Amniotic stem cell (primary cell): ENCODE measurements around the gene GOLGA6L24.
"Not testable (repeated sequence)": the region's sequence is repeated elsewhere in the genome, so short reads cannot be mapped to it uniquely, and the experiment has no call there.

Source experiments
- DNase-seq: peaks from one replicate; lab custom pipeline; 2025; lab: John Stamatoyannopoulos, UW

Gene GOLGA6L24

DNA sequence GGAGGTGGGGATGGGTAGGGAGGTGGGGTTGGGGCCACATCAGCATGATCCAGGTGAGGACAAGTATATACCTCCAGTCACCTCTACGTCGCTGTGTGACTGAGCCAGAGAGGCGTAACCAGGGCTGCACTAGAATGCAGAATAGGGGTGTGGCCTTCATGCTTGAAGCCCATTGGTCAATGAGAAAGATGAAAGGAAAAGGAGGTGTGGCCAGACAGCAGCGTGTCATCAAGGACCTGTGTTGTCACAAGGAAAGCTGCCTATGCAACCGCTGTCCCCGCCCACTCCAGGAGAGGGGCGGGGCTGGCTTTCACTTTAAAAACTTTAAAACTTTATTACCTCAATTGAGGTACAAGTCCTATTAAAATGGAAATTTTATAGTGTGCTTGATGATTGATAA lies at the start of gene GOLGA6L24:
GOLGA6L24 (minus strand) TSS at position 101 of the 400 bp plus-strand sequence; CDS start at position 40, 61 bp downstream.
- not testable (repeated sequence) for DNase-seq

GRCh38 chr15:28402774-28403435 lies 45.0 kb upstream of the GOLGA6L24 start:
- not testable (repeated sequence) for DNase-seq

DNA sequence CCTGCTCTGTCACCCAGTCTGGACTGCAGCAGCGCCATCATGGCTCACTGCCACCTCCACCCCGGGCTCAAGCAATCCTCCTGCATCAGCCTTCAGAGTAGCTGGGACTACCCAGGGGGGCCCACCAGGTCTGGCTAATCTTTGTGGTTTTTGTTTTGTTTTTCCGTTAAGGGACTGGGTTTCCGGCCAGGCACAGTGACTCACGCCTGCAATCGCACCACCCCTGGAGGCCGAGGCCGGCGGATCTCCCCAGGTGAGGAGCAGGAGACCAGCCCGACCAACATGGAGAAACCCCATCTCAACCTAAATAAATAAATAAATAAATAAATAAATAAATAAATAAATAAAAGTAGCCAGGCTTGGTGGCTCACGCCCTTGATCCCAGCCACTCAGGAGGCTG lies 38.1 kb upstream of the GOLGA6L24 start:
- DNase-seq = not testable (repeated sequence)

GRCh38 chr15:28380053-28380452 lies 22.2 kb upstream of the GOLGA6L24 start:
- not testable (repeated sequence) for DNase-seq

DNA sequence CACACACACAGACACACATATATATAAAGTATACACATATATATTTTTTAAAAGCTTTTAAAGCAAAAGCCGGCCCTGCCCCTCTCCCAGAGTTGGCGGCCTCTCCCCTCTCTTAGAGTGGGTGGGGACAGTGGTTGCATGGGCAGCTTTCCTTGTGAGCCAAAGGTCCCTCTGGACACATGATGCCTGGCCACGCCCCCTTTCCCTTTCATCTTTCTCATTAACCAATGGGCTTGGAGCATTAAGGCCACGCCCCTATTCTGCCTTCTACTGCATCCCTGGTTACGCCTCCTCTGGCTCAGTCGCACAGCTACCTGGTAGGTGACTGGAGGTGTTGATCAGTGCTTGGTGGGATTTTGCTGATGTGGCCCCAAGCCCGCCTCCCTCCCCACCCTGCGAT lies 20.5 kb upstream of the GOLGA6L24 start, which contains the start of gene GOLGA8F:
GOLGA8F (plus strand) TSS at position 301 of the 400 bp plus-strand sequence; CDS start at position 399, 98 bp downstream.
- DNase-seq = not testable (repeated sequence)

GRCh38 chr15:28365502-28365901 lies 7.6 kb upstream of the GOLGA6L24 start:
- DNase-seq = not testable (repeated sequence)

DNA sequence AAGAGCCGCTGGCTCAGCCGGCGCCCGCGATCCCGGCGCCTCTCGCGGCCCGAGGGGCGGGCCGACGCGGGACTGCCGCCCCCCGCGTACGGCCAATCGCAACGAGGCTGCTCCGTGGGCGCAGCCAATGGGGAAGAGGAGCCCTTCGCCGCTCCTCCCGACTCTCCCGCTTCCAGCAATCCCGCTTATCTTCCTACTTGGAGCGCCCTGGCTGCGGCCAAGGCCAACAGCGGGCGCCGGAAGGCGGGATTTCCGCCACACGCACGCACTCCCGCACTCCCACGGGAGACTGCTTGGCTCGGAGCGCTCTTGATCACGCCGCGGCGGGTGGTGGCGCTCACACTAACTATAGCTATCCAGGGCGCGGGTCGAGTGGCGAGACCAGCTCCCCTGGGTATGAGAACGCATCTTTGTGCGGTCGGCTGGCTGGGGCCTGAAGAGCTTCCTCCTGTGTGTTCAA lies 35.7 kb downstream of the GOLGA6L24 start, which contains the start of gene HERC2:
HERC2 (minus strand) TSS at position 51 of the 460 bp plus-strand sequence. CDS start 746 bp downstream, outside the sequence.
- not testable (repeated sequence) for DNase-seq

- DNase-seq = not testable (repeated sequence)
Observed at GRCh38 chr15:28321358-28322078, 36.4 kb downstream of the GOLGA6L24 start.

DNA sequence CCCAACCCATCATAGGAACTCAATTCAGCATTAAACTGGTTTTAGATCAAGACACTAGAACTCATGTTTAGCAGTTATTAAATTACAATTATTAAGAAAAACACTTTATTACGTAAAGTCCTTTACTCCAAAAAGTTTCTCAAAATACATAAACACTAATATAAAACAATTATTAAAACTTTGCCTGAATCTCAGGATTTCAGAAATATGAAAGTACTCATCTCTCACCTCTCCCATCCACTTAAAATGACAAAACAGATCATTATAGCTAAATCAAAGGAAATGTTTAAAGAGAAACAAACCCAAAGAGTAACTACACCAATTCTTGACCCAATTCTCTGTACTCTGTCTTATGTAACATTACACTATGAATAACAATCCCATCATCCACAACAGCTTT lies 38.2 kb downstream of the GOLGA6L24 start:
- not testable (repeated sequence) for DNase-seq

DNA sequence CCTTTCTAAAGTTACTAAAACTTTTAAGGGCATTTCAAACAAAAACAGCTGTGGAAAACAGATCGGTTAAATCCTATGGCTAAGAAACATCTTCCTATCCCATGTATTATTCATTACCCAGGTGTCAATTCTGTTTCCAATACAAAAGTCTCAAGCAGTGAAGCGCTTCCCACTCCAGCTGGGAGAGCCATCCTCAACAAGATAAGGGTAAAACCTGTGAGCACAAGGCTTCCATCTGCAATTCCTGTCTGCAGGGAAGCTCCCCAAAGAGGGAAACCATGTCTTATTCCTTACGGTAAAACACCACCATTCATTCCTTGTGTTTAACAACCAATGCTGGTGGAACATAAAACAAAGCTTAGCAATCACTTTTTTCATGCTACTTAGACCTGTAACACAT lies 39.1 kb downstream of the GOLGA6L24 start:
- DNase-seq = not testable (repeated sequence)

- not testable (repeated sequence) for DNase-seq
Observed at GRCh38 chr15:28318122-28318521, 39.8 kb downstream of the GOLGA6L24 start.

DNA sequence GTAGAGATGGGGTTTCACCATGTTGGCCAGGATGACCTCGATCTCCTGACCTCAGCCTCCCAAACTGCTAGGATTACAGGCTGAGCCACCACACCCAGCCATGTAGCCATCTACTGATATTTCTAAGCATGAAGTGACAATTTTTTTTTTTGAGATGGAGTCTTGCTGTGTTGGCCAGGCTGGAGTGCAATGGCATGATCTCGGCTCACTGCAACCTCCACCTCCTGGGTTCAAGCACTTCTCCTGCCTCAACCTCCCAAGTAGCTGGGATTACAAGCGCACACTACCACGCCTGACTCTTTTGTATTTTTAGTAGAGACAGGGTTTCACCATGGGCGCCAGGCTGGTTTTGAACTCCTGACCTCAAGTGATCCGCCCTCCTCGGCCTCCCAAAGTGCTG lies 40.9 kb downstream of the GOLGA6L24 start:
- not testable (repeated sequence) for DNase-seq

DNA sequence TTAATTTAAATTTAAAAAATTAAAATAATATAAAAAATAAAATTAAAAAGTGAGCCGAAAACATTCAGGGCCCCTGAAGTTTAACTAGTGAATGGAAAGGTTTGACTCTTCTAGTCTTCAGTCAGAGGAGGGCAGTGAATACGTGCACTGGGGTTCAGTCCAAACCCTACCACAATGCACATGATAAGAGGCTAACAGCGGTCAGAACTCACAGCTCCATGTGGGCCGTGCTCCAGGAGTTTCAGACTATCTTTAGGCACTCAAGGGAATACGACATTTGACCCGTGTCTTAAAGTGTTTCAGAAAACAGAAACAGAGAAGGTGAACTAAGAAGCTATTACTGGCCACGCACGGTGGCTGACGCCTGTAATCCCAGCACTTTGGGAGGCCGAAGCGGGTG lies 47.4 kb downstream of the GOLGA6L24 start:
- DNase-seq = not testable (repeated sequence)

DNA sequence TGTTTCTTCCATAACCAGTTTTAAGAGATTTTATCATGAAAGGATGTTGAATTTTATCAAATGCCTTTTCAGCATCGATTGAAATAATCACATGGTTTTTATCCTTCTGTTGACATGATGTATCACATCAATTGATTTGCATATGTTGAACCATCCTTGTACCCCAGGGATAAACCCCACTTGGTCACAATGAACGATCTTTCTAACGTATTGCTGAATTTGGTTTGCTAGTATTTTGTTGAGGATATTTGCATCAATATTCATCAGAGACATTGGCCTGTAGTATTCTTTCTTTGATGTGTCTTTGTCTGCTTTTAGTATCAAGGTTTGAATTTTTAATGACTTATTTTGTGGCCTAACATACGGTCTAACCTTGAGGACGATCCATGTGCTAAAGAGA lies 49.2 kb downstream of the GOLGA6L24 start:
- DNase-seq = not testable (repeated sequence)
